GM12878 (cell line): ENCODE results near the gene DNAJC13.

Experiments used
- CHD1 ChIP-seq: IDR thresholded peaks from 2 replicates; pipeline ENCODE4 v1.6.1; 2012; ENCODE audit warnings: low read depth, low read length, improper control_type of control experiment
- HCFC1 ChIP-seq: fragments of 150-350 bp; IDR thresholded peaks from 2 replicates; pipeline ENCODE4 v1.6.1; 2014; ENCODE audit warnings: low read length
- PML ChIP-seq: IDR thresholded peaks from 2 replicates; pipeline ENCODE4 v1.6.1; 2012; ENCODE audit warnings: low read length, inconsistent platforms
- TF ChIP-seq, protein P1 (sequence below), 3 experiments: IDR thresholded peaks in 2 of 3; conservative IDR thresholded peaks in 1 of 3; 2 replicates each; pipeline ENCODE4 v1.5.1; 2011; ENCODE audit warnings: low read depth in 3 of 3, low read length in 3 of 3, mild to moderate bottlenecking in 3 of 3, control low read depth in 2 of 3, moderate library complexity in 2 of 3, inconsistent platforms in 1 of 3, mixed read lengths in 1 of 3; ENCODE audit not compliant: control insufficient read depth in 2 of 3, insufficient read depth in 1 of 3; ENCODE audit errors: extremely low read depth in 1 of 3

DNA sequence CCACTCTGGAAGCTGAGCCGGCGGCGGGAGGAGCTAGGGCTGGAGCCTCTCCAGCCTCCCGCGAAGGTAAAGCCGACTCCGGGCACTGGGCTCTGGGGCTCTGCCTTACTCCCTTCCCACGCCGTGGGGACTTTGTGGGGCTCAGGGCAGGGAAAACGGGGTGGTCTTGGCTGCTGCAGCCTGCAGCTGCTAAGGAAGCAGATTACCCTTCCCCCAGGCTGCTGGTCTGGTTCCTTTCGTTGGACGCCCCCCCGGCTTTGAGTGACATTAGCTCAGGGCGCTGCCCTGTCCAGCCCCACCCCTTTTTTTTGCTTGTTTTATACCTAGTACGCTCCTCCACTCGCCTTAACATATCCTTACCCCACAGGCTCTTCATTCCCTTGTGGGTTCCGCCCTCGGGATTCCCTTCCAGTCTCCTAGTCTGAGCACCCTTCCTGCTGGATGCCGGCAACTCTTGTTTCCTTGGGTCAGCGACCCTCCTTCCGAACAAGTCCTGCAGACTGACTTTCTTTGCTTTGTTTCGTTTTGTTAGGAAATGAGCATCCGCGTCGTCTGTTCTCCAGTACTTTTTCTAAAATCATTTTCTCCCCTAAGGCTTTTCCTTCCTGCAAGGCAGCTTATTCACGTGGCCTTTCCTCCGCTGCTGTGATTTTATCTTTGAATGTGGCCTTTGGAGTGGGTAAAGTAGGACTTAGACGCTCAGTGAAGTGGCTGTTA lies 551 bp downstream of the DNAJC13 start:
- no peak for TF ChIP-seq HCFC1
- TF ChIP-seq CHD1, result no peak
- TF ChIP-seq, protein P1, sequence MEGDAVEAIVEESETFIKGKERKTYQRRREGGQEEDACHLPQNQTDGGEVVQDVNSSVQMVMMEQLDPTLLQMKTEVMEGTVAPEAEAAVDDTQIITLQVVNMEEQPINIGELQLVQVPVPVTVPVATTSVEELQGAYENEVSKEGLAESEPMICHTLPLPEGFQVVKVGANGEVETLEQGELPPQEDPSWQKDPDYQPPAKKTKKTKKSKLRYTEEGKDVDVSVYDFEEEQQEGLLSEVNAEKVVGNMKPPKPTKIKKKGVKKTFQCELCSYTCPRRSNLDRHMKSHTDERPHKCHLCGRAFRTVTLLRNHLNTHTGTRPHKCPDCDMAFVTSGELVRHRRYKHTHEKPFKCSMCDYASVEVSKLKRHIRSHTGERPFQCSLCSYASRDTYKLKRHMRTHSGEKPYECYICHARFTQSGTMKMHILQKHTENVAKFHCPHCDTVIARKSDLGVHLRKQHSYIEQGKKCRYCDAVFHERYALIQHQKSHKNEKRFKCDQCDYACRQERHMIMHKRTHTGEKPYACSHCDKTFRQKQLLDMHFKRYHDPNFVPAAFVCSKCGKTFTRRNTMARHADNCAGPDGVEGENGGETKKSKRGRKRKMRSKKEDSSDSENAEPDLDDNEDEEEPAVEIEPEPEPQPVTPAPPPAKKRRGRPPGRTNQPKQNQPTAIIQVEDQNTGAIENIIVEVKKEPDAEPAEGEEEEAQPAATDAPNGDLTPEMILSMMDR (IDR thresholded peaks at IDR 0.05 in 2 of 3, conservative IDR thresholded peaks at IDR 0.05 in 1 of 3; ENCODE audit: control insufficient read depth in 2 of 3, extremely low read depth in 1 of 3, insufficient read depth in 1 of 3, low read depth in 3 of 3, low read length in 3 of 3), result no peak
- TF ChIP-seq PML, result no peak
